ENCODE measurements around the gene MORC1. TPM values are rescaled to one million over a fixed set of nuclear protein-coding genes. Genes with fewer than 3 reads are reported as not detected.

MORC1 gene
- total RNA-seq, 2 donors from 2014 or later, result not detected

DNA sequence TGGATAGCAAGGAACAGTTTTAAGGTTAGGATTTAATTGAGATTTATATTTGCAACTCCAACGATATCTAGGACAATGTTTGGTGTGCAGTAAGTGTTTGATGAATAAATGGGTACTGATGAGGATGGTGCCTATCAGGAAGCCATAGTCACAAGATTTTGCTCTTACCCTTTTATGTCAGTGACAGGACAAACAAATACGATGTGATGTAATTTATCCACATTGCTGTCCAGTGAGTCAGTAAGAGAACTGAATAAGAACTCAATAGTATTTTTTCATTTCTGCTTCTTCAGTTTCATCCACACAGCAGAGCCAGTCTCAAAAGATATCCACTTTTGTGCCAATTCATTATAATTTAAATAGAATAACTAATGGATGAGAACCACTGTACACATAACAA is 37.0 kb upstream of the MORC1 start:
- H3K4me1 ChIP-seq (ENCODE audit: control insufficient read depth in 1 of 2, low read depth in 2 of 2), result no peaks in the 10 kb centered on the region
- H3K9me3 ChIP-seq, result no peaks in the 10 kb centered on the region
- ATAC-seq (ENCODE audit: insufficient number of reproducible peaks, low FRiP score, low read depth) (no peak), DNase-seq (ENCODE audit: low spot score) (no peak)
- TF ChIP-seq CTCF (IDR thresholded peaks at IDR 0.05), result no peak
- H3K4me3 ChIP-seq, result no peak overlapping the region
- H3K27ac ChIP-seq, result no peak overlapping the region
- H3K27me3 ChIP-seq (replicated peaks; ENCODE audit: insufficient read depth), result no peaks in the 10 kb centered on the region
- no peaks in the 10 kb centered on the region for H3K36me3 ChIP-seq

GRCh38 chr3:109152320-109152719 is 34.4 kb upstream of the MORC1 start:
- ATAC-seq (ENCODE audit: insufficient number of reproducible peaks, low FRiP score, low read depth), result no peak

GRCh38 chr3:109149078-109149477 is 31.1 kb upstream of the MORC1 start:
- DNase-seq (ENCODE audit: low spot score), result no peak
- H3K27me3 ChIP-seq (replicated peaks; ENCODE audit: insufficient read depth), result no peaks in the 10 kb centered on the region
- H3K9me3 ChIP-seq, result no peaks in the 10 kb centered on the region
- no peak overlapping the region for H3K27ac ChIP-seq
- no peak overlapping the region for H3K4me3 ChIP-seq
- no peaks in the 10 kb centered on the region for H3K4me1 ChIP-seq (ENCODE audit: control insufficient read depth in 1 of 2, low read depth in 2 of 2)
- H3K36me3 ChIP-seq, result no peaks in the 10 kb centered on the region
- no peak for ATAC-seq (ENCODE audit: insufficient number of reproducible peaks, low FRiP score, low read depth)
- TF ChIP-seq CTCF (IDR thresholded peaks at IDR 0.05), result no peak

More at GRCh38 chr3:109152320-109152719, 34.4 kb upstream of the MORC1 start:
- H3K27me3 ChIP-seq (replicated peaks; ENCODE audit: insufficient read depth), result no peaks in the 10 kb centered on the region
- H3K4me1 ChIP-seq (ENCODE audit: control insufficient read depth in 1 of 2, low read depth in 2 of 2), result no peaks in the 10 kb centered on the region
- no peaks in the 10 kb centered on the region for H3K9me3 ChIP-seq
- H3K36me3 ChIP-seq, result no peaks in the 10 kb centered on the region
- H3K4me3 ChIP-seq, result no peak overlapping the region
- no peak for TF ChIP-seq CTCF (IDR thresholded peaks at IDR 0.05)
- no peak for DNase-seq (ENCODE audit: low spot score)
- H3K27ac ChIP-seq, result no peak overlapping the region

DNA sequence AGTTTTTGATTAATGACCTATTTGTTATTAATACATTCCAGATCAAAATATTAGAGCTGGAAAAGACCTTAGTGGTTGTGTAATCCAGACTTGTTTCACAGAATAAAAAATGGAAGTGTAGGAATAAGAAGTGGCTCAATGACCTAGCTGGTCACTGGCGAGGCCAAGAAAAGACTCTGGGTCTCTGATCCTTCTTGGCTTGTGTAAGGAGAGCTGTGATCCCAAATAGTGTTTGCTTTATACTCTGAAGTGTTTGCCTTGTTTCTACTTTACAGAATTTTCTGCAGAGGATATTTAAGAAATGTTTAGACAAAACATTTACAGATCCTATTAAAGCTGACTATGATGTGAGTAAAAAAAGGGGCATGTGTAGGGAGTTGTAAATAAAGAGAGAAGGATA is 25.7 kb upstream of the MORC1 start:
- no peak overlapping the region for H3K4me3 ChIP-seq
- no peaks in the 10 kb centered on the region for H3K27me3 ChIP-seq (replicated peaks; ENCODE audit: insufficient read depth)
- no peaks in the 10 kb centered on the region for H3K9me3 ChIP-seq
- ATAC-seq (ENCODE audit: insufficient number of reproducible peaks, low FRiP score, low read depth), result no peak
- no peak for DNase-seq (ENCODE audit: low spot score)
- H3K4me1 ChIP-seq (ENCODE audit: control insufficient read depth in 1 of 2, low read depth in 2 of 2), result no peaks in the 10 kb centered on the region
- H3K27ac ChIP-seq, result no peak overlapping the region
- no peaks in the 10 kb centered on the region for H3K36me3 ChIP-seq
- TF ChIP-seq CTCF (IDR thresholded peaks at IDR 0.05), result no peak

GRCh38 chr3:109140318-109140717 is 22.4 kb upstream of the MORC1 start:
- no peak for TF ChIP-seq CTCF (IDR thresholded peaks at IDR 0.05)
- no peaks in the 10 kb centered on the region for H3K9me3 ChIP-seq
- no peaks in the 10 kb centered on the region for H3K36me3 ChIP-seq
- H3K4me1 ChIP-seq (ENCODE audit: control insufficient read depth in 1 of 2, low read depth in 2 of 2), result no peaks in the 10 kb centered on the region
- no peaks in the 10 kb centered on the region for H3K27me3 ChIP-seq (replicated peaks; ENCODE audit: insufficient read depth)
- DNase-seq (ENCODE audit: low spot score) (no peak), ATAC-seq (ENCODE audit: insufficient number of reproducible peaks, low FRiP score, low read depth) (no peak)
- H3K27ac ChIP-seq, result no peak overlapping the region
- no peak overlapping the region for H3K4me3 ChIP-seq
